Fibroblast of mammary gland (primary cell): ENCODE measurements around the gene ARID1B.

ENCODE experiments used
- DNase-seq: peaks from one replicate; pipeline ENCODE4 v3.0.0-alpha.2; 2010; ENCODE audit warnings: low read depth
- H3K4me3 ChIP-seq: 2 replicates; pipeline ENCODE4 v1.5.1; 2011; ENCODE audit warnings: low read depth, mild to moderate bottlenecking, low read length, moderate library complexity; ENCODE audit not compliant: control insufficient read depth
- CTCF ChIP-seq: conservative IDR thresholded peaks from 2 replicates; pipeline ENCODE4 v1.5.1; 2011; ENCODE audit warnings: low read depth, low read length, inconsistent platforms; ENCODE audit not compliant: control insufficient read depth, insufficient read depth

Gene ARID1B

GRCh38 chr6:156954191-156954590, 177.0 kb downstream of the ARID1B start:
- no peak for TF ChIP-seq CTCF
- no peak for DNase-seq
- H3K4me3 ChIP-seq = no peak overlapping the region

GRCh38 chr6:156954816-156955215, 177.6 kb downstream of the ARID1B start:
- no peak for DNase-seq
- no peak for TF ChIP-seq CTCF
- H3K4me3 ChIP-seq = no peak overlapping the region

- no peak overlapping the region for H3K4me3 ChIP-seq
- peak; percentile 48 for DNase-seq
- no peak for TF ChIP-seq CTCF
Measured at GRCh38 chr6:156955494-156956183, 178.5 kb downstream of the ARID1B start.

- no peak for TF ChIP-seq CTCF
- no peak overlapping the region for H3K4me3 ChIP-seq
- no peak for DNase-seq
Measured at GRCh38 chr6:156956286-156956685, 179.1 kb downstream of the ARID1B start.

- H3K4me3 ChIP-seq = no peak overlapping the region
- DNase-seq = peak; percentile 66
- TF ChIP-seq CTCF = no peak
Measured at GRCh38 chr6:156957931-156958547, 180.9 kb downstream of the ARID1B start.

- DNase-seq = no peak
- no peak for TF ChIP-seq CTCF
- no peak overlapping the region for H3K4me3 ChIP-seq
Measured at GRCh38 chr6:156960525-156960924, 183.3 kb downstream of the ARID1B start.
